GM21381 (cell line): ENCODE measurements around the gene LRIT3.

Source experiments
- ATAC-seq: cut with Tn5 transposase; IDR thresholded peaks from one replicate; pipeline ENCODE4 v1.9.1; 2021; ENCODE audit warnings: mild to moderate bottlenecking, moderate library complexity; ENCODE audit not compliant: unreplicated experiment

LRIT3 gene, protein sequence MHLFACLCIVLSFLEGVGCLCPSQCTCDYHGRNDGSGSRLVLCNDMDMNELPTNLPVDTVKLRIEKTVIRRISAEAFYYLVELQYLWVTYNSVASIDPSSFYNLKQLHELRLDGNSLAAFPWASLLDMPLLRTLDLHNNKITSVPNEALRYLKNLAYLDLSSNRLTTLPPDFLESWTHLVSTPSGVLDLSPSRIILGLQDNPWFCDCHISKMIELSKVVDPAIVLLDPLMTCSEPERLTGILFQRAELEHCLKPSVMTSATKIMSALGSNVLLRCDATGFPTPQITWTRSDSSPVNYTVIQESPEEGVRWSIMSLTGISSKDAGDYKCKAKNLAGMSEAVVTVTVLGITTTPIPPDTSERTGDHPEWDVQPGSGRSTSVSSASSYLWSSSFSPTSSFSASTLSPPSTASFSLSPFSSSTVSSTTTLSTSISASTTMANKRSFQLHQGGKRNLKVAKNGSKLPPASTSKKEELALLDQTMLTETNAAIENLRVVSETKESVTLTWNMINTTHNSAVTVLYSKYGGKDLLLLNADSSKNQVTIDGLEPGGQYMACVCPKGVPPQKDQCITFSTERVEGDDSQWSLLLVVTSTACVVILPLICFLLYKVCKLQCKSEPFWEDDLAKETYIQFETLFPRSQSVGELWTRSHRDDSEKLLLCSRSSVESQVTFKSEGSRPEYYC

DNA sequence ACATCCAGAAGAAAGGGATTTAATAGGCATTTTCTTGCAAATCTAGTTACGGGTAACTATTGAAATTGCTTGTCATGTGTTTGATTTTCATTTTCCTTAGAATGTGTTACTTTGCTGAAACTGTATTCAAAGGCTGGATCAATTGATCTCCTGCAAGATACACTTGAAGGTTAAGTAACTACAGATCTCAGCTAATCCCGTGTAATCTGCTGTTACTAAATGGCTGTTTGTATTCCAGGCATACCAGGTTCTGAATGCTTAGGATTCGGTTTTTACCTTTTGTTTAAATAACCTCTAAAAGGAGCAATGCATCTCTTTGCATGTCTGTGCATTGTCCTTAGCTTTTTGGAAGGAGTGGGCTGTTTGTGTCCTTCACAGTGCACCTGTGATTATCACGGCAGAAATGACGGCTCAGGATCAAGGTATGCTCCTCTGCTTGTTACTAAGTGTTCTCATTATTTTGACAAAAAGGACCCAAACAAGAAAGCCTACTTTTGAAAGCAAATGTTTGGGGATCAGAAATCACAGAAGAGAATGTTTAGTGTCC, at the start of gene LRIT3:
TSS of gene LRIT3 (plus strand) at position 212 of the 547 bp plus-strand sequence. CDS start at position 307, 95 bp downstream.
- ATAC-seq = no peak

DNA sequence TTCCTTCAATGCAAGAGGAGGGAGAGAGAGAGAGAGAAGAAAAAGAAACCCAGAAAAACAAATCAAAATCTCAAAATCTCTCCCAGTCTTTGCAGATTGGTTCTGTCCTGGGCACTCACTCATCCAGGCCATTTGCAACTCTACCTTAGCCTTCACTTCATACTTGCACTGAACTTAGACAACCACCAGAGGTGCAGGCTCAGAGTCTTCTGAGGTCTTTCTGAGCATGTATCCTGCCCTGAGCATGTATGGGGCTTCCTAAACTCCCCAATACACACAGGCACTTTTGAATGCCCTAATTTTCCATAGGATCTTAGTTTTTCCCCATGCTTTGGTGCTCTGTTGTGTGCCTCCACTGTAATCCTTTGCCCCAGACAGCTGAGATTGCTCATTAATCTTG, 49.0 kb upstream of the LRIT3 start:
- no peak for ATAC-seq

DNA sequence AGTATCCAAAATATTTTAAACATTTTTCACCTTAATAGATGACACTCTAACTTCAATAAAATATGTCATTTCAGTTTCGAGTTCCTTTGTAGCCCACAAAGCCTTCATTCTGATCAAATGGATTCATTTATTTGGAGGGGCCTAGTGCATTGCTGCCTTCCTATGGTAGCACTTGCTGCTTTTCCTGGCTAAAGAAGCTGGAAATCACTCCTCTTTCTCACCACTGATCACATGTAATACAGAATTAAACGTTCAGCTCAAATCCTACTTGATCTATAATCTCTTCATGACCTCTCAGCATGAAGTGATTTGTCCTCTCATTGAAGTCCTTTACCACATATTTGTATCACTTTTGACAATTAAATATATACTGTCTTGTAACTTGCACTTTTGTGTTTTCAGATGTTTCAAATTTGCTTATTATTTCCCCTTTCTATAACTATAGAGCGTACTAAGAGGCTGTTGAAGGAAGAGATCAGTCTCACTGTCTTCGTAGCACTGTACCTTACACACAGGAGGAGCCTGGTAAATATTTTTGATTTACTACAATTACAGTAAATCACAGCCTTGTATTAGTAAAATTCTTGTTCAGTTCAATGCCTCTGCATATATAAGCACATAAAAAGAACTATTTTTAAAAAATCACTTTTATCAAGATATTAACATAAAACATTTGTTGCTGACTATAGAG, 46.7 kb upstream of the LRIT3 start:
- ATAC-seq = no peak

DNA sequence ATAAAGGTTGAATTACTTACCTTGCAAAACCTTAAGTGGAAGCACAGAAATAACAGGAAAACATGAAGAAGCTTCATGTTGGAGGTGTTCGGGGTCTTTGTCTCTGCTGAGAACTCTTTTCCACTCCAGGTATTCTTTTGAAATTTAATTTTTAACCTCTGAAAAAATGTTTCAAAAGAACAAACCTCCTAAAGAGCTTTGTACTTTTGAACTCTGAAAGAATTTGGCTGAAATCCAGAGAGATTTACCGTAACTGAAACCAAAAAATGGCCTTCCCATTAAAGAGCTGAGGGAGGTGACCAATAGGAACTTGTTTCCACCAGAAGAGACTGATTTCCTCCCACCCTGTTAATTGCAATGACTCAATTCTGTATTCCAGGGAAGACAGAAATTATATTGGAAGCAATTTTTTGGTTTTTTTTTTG, 46.0 kb upstream of the LRIT3 start, which contains the start of gene CFI:
TSS of gene CFI (minus strand) at position 105 of the 425 bp plus-strand sequence. CDS start at position 77, 28 bp downstream.
- no peak for ATAC-seq

DNA sequence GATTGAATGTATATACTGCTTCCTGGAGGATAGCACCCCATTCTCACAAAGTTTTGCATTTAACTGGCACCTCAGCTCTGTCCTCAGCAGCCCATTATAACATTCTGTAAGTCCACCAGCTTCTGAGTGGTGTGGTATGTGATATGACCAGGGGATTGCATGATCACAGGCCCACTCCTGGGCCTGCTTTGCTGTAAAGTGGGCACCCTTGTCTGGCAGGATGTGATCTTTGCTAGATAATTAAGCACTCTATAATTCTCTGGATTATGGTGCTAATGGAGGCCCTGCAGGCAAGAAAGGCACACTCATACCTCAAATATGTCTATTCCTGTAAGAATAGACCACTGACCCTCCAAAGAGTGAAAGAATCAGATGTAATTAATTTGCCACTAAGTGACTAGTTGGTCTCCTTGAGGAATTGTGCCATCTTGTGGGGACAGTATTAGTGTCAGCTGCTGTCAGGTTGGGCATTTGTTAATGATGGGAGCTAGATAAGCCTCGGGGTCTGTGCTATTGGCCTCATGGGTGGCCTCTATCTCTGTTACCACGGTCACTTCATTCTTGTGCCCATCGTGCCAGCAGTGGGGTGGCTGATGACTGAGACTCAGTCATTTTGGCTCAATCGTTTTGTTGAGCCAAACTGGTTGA, 43.9 kb upstream of the LRIT3 start:
- ATAC-seq = peak; percentile 66

DNA sequence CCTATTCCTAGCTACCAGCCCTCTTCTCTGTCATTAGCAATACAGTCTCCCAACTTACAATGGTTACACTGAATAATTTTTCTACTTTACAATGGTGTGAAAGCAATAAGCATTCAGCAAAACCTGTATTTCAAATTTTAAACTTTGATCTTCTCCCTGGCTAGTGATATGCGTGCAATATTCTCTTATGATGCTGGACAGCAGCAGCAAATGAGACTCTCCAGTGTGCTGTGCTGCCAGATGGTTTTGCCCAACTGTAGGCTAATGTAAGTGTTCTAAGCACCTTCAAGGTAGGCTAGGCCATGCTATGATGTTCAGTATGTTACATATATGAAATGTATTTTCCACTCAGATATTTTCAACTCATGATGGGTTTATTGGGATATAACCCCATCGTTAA, 38.3 kb upstream of the LRIT3 start:
- ATAC-seq = no peak

DNA sequence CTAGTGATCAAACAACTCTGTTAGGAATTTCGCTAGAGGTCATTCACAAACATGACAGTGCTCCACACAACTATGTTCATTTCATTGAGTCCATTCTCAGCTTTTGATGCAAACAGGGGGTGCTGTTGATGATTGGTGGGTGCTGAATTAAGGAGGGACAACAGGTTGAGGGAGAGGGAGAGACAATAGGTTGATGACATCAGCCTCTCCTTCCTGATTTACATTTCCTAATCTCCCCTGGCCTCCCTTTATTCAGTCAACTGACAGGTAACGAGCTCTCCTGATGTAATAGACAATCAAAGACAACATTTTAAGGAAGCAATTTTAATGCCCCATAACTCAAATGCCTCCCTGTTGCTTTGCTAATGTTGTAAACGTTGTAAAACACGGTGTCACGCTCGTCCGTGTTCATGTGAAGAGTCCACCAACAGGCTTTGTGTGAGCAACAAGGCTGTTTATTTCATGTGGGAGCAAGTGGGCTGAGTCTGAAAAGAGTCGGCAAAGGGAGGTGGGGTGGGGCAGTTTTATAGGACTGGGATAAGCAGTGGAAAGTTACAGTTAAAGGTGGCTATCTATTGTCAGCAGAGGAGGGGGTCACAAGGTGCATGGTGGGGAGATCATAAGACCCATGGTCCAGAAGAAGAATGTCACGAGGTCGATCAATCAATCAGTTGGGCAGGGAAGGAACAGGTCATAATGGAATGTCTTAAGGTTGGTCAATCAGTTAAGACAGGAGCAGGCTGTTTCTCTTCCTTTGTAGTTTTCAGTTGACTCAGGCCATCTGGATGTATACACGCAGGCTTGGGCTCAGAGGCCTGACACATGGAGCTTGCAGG, 37.1 kb upstream of the LRIT3 start:
- ATAC-seq = no peak

DNA sequence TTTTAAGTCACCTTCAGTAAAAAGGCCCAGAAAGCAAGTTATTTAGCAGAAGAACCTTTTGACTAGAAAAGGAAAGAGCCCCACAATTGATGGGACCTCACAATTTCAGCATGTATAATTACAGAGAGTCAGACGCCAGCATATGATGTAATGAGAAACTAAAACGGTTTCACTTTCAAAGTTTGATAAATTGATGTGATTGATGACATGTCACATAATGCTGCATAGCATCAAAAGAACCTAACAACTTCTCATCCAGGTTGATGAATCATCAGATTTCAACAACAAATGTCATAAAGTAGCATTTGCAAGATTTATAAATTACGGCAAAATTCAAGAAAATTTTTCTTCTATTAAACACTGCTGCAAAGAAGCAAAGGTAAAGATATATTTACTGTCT, 36.2 kb upstream of the LRIT3 start:
- ATAC-seq = no peak

DNA sequence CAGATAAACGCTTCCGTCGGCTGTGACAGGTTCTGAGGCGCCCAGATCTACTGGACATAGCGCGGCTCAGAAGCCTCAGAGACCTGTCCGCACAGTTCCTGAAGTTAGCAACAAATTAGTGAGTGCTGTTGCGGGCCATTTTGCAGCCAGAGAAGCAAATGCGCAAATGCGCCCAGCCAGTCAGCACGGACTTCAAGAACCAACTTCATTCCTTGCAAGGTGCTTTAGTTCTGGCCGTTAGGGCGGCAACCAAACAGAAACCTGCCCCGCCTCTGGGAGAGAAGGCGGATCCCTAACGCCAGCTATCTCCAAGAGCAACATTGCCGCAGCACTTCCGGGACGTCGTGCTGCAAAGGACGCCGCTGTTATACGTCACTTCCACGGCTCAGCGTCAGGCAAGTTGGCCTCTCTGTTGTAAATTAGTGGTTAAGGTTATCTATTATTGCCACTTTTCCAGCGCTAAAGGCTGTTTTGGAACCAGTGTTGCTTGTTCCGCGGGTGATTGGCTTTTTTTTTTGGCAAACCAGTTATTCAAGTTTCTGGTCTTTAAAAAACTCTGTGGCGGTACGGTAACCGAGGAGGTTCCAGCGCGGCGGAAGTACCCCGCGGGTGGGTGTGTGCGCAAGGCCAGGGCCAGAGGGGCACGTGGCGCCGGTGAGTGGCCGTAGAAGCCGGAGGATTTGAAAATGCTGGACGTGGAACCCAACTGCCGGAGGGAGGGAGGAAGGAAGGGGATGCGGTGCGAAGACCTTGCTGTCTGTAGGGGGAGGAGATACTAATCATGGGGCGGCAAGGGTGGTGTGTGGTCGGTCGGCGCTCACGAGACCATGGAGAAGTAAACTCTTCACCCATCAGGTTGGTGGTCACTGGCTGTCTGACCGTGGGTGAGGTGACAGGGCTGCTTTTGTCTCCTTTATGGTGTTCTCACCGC, 32.5 kb upstream of the LRIT3 start, which contains the start of gene GAR1:
TSS of gene GAR1 (plus strand) at position 612 of the 931 bp plus-strand sequence. CDS start 403 bp downstream, outside the sequence.
- peak; percentile 100 for ATAC-seq

DNA sequence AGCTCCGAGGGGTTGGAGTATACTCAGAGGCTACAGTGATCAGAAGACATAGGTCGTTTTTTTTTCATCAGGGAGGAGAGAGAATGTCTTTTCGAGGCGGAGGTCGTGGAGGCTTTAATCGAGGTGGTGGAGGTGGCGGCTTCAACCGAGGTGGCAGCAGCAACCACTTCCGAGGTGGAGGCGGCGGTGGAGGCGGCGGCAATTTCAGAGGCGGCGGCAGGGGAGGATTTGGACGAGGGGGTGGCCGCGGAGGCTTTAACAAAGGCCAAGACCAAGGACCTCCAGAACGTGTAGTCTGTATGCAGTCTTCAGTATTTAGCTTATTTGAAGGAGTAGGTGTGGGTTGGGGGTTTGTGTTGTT, 31.8 kb upstream of the LRIT3 start:
- no peak for ATAC-seq

DNA sequence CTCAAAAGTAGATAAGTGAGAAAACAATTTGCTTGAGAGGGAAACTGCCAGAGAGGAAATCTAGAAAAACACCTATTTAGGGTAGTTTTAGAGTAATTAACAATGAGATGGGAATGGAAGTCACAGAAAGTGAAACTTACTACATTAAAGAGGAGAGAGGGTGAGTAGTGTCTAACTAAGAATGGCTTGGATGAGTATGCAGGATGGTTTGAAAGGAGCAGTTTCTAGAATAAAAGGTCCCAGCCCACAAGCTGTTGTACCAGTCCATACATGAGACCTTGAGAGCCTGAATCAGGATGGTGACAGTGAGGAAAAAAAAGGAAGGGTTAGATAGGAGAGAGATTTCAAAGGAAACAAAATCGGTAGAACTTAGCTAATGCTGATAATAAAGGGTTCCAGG, 31.0 kb upstream of the LRIT3 start:
- ATAC-seq = no peak

DNA sequence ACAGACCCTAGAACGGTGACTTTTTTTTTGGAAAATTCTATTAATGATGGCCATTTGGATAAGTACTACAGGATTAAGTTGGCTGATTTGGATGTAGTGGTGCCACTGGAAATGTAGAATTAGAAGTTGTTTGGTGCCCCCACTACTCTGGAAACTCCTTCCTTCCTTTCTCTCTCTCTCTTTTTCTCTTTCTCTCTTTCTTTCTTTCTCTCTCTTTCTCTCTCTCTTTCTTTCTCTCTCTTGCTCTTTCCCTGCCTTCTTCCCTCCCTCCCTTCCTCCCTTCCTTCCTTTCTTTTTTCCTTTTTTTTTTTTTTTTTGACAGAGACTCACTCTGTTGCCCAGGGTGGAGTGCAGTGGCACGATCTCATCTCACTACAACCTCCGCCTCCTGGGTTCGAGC, 29.6 kb upstream of the LRIT3 start:
- ATAC-seq = no peak

DNA sequence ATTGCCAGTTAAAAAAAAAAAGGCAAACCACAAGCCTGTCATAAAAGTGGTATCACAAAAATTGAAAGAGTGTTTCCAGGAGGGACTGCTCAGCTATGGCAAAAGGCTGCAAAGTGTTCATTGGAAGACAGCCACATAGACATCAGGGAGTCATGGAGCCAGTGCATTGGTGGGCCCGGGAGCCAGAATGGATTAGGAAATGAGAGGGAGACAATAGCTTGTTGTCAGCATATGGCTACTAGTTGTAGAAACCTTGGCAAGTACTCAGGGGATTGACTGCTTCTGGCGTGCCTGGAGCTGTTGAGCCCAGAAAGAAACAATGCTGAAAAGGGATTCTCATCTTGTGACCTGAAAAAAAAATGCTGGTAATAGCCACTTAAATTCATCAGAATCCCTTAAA, 27.3 kb upstream of the LRIT3 start:
- ATAC-seq = no peak

DNA sequence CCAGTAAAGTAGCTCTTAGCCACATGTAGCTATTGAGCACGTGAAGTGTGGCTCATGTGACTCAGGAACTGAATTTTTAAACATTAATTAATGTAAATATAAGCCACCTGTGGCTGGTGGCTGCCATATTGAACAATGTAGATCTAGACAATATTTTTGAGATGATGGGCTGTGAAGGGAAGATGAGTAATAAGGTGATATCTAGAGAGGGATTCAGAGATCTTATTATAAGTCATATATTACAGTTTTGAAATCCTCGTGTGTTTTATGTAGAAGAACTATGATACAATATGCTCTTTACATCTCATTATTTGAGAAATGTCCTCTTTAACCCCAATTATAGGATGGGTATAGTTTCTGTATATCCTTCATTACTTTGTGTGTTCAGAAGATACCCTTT, 26.7 kb upstream of the LRIT3 start:
- ATAC-seq = no peak

DNA sequence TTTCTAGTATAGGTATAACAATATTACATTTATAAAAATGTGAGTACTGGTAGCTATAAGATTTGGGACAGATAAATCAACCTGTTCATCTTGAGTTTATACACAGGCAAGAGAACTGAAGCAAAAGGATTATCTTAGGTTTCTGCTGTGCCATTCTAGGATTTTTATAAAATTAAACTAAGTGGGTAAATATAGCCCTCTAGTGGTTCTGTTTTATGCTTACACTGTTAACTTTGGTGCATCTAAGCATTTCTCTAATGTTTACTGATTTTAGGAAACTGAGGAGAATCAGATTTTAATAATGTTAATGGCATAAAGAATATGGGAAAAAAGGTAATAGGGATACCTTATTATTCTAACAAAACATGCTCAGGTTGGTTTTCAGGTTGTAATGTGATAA, 21.2 kb upstream of the LRIT3 start:
- ATAC-seq = no peak

DNA sequence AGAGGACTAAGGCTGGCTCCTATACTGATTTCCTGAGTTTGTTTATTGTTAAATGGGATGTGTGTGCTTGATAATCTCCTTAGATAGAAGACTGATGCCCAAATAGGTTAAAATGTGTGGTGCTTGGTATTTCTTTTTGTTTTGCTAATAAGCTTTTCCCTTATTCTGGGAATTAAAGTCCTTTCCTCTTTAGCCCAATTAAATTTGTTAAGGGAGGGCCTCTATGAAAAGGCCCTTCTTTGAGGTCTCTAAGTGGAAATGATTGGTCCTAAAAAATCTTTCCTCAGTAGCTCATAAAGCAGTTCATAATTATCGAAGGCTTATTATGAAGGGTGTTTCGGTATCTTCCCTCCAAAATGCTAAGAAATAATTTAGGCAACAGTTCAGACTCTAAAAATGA, 20.2 kb upstream of the LRIT3 start, which contains the start of gene RRH:
TSS of gene RRH (plus strand) at position 301 of the 400 bp plus-strand sequence. CDS start at position 357, 56 bp downstream.
- ATAC-seq = no peak

DNA sequence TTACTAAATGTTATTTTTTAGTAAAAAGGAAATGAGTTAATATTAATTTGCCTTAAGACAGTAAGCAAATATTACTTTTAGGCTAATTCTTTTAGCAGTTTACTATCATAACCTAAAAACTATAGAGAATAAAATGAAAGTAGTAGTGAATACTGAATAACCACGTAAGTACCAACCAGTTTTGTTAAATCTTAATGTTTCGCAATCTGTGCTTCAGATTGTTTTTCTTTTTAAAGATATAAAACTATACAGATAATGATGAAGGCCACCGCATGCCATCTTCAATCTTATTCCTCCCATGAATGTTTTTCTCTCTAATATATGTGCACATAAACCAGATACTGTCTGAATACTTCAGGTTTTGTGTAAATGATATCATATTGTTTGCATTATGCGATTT, 14.2 kb upstream of the LRIT3 start:
- no peak for ATAC-seq

DNA sequence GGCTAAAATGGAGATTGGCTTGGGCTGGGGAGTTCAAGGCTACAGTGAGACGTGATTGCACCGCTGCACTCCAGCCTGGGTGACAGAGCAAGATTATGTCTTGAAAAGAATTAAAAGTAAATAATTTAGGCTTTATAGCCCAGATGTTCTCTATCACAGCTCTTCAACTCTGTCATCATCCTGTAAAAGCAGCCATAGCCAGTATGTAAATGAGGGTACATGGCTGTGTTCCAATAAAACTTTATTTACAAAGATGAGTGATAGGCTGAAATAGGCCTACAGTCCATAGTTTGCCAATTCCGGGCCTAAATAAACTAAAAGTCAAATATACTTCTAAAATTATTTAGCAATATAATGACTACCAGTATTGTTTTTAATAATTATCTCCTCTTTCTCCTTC, 10.9 kb upstream of the LRIT3 start:
- no peak for ATAC-seq
